Umbilical cord (tissue), 2 donors: Measurements from ENCODE around the gene DDAH1. TPM values are rescaled to one million over a fixed set of nuclear protein-coding genes. Genes with fewer than 3 reads are reported as not detected.
A peak's percentile ranks its signal among the peaks of the same experiment; 100 is the strongest.

Experiments
- DNase-seq: peaks from one replicate; pipeline ENCODE4 v3.0.0-alpha.2; 2015; ENCODE audit warnings: low spot score
- total RNA-seq: library from RNA; depleted of rRNA; stranded (reverse); fragments of >200 nt; gene quantifications from one replicate; pipeline ENCODE4 v1.2.3, GENCODE V29; 2014; ENCODE audit warnings: low replicate concordance; ENCODE audit not compliant: insufficient read depth

The DDAH1 gene
- total RNA-seq, 1 donor from 2014 or later = 57.3 TPM

DNA sequence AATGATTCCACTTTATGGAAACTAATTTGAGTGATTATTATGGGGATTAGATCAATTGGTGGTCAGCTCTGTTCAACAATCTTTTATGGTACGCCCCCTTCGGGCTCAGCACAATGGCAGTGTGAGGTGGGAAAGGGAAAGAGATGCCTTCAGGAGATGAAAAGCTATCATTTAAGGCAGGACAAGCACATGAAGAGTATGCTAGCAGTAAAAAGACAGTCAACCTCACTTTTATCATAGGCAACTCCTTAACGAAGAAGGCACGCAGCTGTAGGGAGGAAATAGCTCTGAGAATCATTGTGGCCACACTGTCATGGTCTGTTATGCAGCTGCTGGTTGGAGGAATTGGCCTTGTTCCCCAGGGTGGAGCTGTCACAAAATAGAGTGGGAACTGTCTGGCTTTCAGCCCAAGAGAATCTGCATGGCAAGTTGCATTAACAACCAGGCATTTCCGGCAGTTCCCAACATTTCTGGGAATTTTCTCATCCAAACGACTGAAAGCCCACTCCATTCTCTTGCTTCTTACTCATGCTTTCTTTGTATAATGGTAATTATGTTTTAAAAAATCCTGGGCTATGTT lies 134.2 kb downstream of the DDAH1 start:
- peak; percentile 79 for DNase-seq

DNA sequence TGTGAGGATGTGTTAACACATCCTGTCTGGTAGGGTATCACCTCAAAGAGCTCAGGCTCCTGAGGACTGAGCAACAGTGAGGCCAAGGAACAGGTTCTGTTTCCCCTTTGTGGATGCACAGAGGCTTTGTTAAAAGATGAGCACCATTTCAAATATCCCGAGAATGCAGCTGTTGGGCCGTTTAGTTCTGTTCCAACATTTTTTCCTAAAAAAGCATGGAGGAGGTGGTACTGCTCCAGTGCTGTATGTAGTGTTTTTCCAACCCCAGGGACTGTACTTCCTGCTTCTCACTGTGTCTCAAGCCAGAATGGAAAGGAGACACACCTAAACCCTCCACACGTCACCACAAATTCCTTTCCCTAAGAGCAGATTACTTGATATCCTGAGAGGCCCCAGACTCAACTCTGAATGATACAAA lies 134.7 kb downstream of the DDAH1 start:
- peak; percentile 91 for DNase-seq

DNA sequence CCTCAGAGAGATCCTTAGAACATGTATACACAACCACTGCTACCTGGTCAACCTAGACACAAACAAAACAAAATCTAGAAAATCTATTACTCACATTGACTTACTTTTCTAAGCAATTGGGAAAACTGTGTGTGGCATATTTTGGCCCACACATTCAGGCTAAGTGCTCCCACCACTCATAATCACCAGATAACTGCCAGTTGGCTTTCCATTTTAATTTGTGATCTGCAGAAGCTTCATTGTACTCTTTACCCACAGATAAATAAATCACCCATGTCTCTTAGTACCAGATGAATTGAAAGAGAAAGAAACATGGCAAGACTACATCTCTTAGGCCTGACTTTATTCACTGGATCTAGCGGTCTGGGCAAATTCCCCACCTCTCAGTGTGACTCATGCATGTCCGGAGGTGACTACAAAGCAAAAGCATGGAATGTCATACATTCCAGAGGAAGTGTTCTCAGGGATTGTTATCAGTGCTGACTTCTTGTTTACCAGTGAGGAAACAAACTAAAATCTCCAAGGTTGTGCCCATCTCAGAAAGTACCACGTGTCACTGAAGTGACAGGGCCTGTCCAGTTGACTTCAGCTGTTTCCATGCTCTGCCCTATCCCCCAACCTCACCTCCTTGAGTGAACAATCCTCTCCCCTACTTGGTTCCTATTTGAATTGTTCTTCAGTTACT lies 136.1 kb downstream of the DDAH1 start:
- peak; percentile 73 for DNase-seq

DNA sequence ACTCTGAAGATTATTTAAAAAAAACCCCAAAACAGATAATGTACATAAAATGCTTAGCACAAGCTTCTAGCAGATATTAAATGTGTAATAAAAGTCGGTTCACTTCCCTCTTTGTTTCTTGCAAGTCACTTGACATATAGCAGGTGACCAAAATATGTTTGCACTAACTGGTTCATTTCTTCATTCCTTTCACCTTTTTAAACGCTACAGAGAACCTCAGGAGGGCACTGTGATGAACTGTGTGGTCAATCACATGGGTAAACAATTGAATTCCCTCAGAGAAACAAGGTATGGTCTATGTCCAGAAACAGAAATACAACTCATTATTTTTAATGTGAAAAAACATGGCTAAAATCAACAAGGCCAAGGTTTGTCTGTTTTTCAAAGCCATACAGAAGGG lies 137.2 kb downstream of the DDAH1 start:
- DNase-seq = no peak

DNA sequence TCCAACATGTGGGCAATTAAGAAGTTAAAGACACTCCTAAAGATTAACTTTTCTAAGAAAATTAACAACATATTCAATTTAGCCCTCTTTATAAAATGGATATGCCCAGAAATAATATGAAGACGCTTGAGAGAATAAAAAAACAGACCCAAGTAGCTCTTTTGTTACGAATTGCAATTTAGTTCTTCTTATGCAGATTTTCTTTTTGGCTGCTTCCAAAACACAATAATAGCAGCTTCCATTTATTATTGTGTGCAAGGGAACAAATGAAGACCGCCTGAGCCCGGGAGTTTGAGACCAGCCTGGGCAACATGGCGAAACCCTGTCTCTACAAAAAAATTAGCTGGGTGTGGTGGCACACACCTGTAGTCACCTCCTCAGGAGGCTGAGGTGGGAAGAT lies 138.1 kb downstream of the DDAH1 start:
- no peak for DNase-seq

DNA sequence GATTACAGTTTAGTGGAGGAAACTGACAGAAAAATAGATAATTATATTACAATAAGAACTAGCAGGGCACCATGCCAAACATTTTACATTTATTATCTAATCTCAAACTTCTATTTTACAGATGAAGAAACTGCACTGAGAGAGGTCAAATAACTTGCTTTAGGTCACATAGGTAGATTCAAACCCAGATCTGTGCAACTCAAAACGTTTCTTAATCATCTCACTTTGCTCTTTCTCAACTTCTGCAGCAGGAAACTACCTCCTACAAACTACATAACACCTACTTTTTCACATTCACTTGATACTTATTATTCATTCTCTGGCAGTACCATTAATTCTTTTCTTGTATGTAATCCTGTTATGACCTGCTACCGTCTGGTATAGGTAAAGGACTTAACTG lies 138.6 kb downstream of the DDAH1 start:
- no peak for DNase-seq

DNA sequence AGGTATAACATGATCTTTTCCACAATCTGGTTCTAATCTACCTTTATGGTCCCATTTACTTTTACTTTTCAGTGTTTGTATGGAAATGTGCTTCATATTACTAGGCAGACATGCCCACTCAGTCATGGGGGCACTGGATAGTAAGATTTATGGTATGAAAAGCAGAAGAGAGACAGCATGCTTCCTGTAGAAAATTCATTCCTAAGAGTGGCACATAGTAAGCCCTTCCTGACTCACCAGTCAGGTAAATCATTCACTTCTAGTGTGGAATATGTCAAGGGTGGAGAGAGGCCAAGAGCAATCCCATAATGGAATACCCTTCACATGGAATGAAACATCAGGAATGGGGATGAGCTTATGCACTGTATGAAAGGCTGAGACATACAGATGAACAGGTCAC lies 139.0 kb downstream of the DDAH1 start:
- no peak for DNase-seq

DNA sequence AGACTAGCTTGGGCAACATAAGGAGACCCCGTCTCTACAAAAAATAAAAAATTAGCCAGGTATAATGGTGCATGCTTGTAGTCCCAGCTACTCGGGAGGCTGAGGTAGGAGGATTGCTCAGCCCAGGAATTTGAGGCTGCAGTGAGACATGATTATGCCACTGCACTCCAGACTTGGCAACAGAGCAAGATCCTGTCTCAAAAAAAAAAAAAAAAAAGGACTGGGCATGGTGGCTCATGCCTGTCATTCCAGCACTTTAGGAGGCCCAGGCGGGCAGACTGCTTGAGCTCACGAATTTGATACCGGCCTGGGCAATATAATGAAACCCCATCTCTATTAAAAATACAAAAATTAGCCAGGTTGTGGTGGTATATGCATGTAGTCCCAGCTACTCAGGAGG lies 141.2 kb downstream of the DDAH1 start:
- no peak for DNase-seq

DNA sequence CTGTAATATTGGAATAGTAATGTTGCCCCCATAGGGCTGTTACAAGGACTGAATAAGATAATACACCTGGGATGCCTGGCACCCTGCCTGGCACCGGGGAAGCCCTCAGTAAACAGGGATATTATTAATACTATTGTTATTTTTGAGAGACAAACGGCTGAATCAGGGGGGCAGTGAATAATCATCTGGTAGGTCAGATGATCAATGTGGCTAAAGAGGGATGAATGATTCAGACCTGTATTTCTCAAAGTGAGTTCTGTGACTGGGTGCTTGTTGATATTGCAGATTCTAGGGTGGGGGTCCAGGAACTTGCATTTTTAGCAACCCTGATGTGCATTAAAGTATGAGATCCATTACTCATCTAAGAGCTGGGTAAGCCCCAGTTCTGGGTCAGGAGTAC lies 142.3 kb downstream of the DDAH1 start:
- DNase-seq = no peak

DNA sequence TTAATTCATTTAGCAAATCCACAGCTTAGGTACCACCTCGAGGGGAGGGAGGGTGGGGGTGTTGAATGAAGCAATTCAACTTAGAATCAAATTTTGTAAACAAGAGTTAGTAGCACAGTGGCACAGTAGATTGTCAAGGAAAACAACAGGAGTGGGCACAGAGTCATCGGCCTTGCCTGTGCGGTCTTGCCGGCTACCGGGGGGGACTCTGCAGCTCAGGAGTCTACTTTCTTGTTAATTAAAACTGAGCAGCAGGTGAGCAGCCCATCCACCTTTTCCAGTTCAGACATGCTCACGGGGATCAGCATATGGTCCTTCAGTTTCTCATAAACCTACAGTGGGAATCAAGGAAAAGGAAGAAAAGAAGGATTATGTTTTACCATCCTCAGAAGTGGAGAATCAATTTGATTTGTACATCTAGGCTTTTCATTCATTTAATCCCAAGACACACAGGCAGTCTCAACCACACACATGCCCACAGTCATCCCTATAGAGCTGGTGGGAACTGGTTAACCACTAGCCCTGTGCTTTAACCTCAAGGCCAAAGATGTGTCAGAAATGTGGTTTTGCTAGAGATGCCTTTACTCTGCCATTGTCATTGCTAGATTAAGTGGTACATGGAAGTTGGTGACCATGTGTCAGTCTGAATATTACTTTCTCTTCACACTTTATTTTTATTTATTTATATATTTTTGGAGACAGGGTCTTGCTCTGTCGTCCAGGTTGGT lies 143.6 kb downstream of the DDAH1 start:
- no peak for DNase-seq

DNA sequence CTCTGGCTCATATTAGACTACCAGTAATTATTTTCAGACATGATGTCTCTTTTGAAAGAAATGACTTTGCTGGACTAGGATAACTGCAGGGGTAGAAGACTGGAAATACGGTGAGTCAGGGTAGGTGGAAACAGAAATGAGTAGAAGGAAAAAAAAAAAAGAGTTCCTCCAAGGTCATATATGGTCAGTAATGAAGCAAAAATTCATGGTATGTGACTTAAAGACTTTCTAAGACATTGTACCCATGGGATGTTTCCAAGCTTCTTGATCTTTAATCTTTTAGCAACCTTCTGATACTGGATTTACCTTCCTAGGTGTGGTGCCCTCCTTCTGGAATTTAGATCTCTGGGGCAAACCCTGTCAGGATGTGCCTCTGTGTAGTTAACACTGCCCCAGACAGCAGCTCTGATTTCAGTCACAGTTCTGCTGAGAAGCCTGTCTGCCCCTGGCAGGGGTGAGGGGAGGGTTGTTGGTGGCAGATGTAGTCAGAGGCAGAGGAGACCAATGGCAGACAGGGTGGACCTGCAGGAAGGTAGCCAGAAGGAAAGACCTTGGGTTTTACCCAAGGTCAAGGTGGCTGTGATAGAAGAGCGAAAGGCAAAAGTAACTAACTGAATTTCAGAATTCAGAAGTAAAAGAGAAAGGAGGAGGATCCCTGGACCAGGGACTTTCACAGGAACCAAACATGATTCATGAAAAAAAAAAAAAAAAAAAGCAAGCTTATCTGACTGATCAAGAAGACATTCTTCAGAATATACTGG lies 144.4 kb downstream of the DDAH1 start:
- peak; percentile 35 for DNase-seq

DNA sequence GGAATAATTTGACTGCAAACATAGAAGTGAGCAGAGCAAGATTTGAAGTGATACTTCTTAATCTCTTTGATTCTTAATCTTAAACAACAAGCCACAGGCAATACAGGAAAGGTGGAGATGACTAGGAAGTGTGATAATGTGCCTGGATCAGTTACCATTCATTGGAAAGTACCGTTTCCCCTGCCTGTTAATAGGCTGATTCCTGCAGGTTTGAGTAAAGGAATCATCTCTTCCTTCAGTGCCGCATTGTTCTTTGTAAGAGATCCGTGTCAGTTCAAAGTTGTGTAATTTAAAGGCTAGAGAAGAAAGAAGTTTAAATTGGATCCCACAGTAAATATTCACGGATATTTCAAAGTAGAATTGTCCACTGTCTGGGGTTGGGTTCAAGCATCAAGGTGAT lies 145.0 kb downstream of the DDAH1 start:
- DNase-seq = no peak

DNA sequence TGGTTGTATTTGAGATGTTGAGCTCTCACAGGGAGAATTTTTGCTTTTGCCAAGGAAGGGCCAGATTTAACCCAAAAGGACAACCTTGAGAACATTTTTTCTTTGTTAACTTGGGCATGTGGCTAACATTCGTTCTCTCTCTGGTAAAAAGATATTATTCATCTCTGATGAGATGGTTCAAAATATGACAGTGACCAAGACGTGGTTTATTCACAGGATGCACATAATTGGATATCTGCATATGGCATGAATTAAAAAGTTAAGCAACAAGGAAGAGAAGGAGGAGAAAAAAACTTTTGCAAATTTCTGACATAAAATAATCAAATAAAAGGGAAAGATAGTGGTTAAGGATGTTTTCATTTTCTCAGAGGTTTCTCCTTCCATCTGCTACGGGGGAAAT lies 145.5 kb downstream of the DDAH1 start:
- DNase-seq = no peak

DNA sequence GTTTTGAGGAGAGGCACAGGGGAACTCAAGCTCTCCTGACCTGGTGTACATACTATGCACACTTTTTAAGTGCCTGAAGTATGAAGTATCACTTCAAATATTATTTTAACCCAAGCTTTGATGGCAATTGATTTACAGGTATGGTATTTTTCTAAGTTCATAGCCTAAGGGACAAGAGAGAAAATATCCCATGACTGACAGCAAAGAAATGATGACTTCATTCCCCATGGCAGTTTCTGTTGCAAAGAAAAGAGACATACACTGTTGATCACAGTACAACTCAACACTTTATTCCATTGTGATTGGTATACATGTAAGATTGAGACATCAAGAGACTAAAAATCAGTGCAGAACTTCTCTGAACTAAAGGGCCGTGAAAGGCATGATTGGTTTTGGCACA lies 146.7 kb downstream of the DDAH1 start:
- no peak for DNase-seq

DNA sequence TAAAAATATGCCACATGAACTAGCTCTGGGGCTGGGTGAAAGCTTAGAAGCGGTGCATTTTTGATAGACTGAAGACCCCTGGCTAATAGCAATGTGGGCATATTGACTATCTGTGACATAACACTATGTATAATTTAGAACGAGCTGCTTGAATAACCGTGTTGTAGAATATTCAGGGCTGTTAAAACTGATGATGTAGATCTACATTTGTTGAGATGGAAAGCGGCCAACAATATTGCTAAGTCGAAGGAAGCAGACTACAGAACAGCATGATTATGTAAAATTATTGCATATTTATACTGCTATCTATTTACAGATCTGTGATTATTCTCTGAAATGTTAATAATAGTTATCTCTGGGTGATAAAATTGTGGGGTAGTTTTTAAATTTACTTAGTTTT lies 147.4 kb downstream of the DDAH1 start:
- DNase-seq = no peak

DNA sequence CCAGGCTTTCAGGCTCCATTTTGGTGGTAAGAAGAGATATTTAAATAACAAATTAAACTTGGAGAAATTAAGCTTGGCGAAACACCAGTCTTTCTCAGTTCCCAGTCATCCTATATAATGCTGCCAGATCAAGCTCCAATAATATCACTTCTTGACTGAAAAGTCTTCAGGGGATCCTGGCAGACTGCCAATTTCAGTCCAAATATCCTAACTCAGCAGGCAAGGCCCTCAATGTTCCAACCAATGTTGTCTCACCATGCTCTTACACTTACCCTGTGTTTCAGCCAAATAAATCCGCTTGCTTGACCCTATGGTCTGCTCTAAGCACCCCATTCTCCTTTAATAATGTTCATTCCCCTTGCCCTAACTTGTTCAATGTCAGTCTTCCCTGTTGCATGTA lies 148.6 kb downstream of the DDAH1 start:
- DNase-seq = no peak

DNA sequence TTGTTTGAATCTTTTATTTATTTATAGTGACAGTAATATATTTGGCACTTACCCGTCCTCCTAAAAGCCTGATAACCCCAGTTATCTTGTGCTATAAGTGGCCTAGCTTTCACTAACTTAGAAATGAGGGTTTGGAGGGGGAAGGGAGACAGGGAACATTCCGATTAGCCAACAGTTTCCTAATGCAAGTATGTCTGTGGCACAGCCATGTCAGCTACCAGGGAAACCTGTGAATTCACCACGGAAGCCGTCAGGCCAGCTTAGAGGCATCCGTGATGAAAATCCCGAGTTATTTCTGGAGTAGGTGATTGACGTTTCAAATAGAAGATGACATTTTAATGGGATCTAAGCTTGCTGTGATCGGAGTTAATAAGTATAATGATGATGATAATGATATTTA lies 149.2 kb downstream of the DDAH1 start:
- peak; percentile 34 for DNase-seq

DNA sequence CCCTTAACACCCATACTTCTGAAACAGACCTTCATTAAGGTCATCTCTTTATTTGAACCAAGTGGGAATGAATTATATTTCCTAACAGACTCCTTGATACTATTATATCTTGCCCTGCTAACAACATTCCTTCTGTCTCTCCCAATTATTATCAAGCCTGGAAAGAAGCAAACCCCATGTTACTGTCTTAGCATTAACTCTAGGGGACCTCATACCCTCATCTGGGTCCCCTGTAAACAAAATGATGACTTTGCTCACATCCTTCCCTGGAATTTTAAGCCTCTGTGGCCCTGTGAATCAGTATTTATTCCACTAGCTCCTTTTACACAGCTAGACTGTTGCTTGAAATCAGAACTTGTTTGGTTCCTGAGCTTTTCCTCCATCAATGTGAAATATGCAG lies 150.2 kb downstream of the DDAH1 start:
- DNase-seq = no peak

DNA sequence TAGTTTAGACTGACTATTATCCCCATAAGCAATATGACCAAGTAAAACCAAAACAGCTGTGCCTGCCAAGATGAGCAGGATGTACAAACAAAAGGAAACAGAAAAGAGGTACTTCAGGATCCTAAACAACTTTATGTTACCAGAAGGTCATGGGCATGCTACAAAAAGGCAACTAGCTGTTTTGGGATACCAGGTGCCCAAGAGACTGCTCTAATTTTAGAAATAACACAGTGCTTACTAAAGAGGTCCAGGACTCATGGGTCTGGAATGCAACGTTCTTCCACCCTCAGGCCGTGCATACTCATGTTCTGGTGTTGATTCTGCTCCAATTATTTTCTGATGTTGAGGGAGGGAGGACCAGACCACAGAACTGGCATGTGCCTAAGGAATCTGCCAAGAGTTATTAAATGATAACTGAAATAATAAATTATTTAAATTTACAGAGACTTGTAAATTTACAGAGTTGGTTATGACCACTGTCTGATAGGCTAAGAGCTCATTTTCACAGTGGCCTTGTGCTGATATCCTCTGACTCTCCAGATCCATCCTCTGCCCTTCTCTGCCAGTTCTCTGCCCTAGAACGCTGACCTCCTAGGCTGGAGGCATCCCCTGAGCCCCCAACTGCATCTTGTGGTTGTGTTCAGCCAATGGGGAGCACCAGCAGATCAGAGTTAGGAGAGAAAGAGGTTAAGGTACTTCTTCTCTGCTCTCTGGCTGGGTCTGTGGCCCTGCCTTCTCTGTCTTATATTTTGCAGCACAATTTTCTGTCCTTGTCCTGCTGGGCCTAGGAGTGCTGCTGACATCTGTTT lies 150.9 kb downstream of the DDAH1 start:
- DNase-seq = peak; percentile 58

DNA sequence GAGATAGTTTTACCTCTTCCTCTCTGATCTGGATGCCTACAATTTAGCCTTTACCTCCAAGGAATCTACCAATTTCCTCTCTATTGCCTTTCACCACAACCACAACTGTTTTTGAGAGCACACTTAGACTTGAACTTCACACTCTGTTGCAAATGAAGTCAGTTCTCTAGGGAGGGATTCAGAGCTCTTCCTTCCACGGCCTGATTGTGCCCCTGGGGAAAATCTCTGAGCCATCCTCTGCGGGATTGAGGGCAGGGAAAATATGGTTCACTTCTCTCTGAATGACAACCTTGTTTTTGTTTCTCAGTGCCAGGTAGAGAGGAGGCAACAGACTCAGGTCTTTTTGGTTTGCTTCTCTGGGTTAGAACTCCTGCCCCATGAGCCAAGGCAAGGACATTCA lies 153.1 kb downstream of the DDAH1 start:
- no peak for DNase-seq

DNA sequence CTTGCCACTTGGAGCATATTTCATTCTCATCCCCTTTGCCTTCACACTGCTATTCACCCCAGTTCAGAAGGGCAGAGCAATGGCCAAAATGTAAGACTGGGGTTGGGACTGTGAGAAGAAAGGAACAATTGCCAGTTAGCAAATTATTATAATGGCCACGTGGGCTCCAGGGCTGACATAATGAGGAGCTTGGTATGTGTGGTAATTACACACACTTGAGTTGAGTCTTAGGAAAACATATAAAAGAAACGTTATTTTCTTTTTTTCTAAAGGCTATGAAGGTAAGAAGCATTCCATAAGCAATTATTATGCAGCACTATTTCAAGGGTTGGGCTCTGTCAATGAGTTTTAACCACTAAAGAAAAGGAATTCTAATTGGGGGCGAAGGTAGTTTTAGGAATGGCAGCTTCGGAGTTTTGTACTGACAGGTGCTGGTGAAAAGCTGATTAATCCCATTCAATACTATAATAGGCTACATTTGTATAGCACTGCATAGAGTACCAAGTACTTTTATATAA lies 156.1 kb downstream of the DDAH1 start:
- no peak for DNase-seq
